ENCODE data around the gene CARS2. TPM values are rescaled to one million over a fixed set of nuclear protein-coding genes. Genes with fewer than 3 reads are reported as not detected.
"Not testable (repeated sequence)": the region's sequence is repeated elsewhere in the genome, so short reads cannot be mapped to it uniquely, and the experiment has no call there.

Gene CARS2
- total RNA-seq, 1 donor = 107 TPM

GRCh38 chr13:110726726-110727125, 20.8 kb upstream of the CARS2 start:
- no peak for DNase-seq (ENCODE audit: low read depth)
- no peak for TF ChIP-seq CTCF (IDR thresholded peaks at IDR 0.05; ENCODE audit: insufficient read depth, low read depth, low read length)

GRCh38 chr13:110726153-110726552, 20.2 kb upstream of the CARS2 start:
- H3K4me3 ChIP-seq (ENCODE audit: low read depth, low read length); DNase-seq (ENCODE audit: low read depth): not testable (repeated sequence)

More at GRCh38 chr13:110726726-110727125, 20.8 kb upstream of the CARS2 start:
- no peak overlapping the region for H3K4me3 ChIP-seq (ENCODE audit: low read depth, low read length)

- TF ChIP-seq CTCF (IDR thresholded peaks at IDR 0.05; ENCODE audit: insufficient read depth, low read depth, low read length) = no peak
- DNase-seq (ENCODE audit: low read depth) = no peak
- no peak overlapping the region for H3K4me3 ChIP-seq (ENCODE audit: low read depth, low read length)
Measured at GRCh38 chr13:110723598-110723997, 17.7 kb upstream of the CARS2 start.

- H3K4me3 ChIP-seq (ENCODE audit: low read depth, low read length) = no peak overlapping the region
- no peak for DNase-seq (ENCODE audit: low read depth)
- TF ChIP-seq CTCF (IDR thresholded peaks at IDR 0.05; ENCODE audit: insufficient read depth, low read depth, low read length) = no peak
Measured at GRCh38 chr13:110722971-110723370, 17.1 kb upstream of the CARS2 start.

- H3K4me3 ChIP-seq (ENCODE audit: low read depth, low read length) = no peak overlapping the region
- TF ChIP-seq CTCF (IDR thresholded peaks at IDR 0.05; ENCODE audit: insufficient read depth, low read depth, low read length) = no peak
Measured at GRCh38 chr13:110719036-110719710, 13.3 kb upstream of the CARS2 start.

GRCh38 chr13:110716247-110716515, 10.3 kb upstream of the CARS2 start:
- TF ChIP-seq CTCF (IDR thresholded peaks at IDR 0.05; ENCODE audit: insufficient read depth, low read depth, low read length) = no peak
- peak; percentile 51 for DNase-seq (ENCODE audit: low read depth)
- peak overlapping the region; percentile 91 for H3K4me3 ChIP-seq (ENCODE audit: low read depth, low read length)

More at GRCh38 chr13:110719036-110719710, 13.3 kb upstream of the CARS2 start:
- no peak for DNase-seq (ENCODE audit: low read depth)

- no peak for TF ChIP-seq CTCF (IDR thresholded peaks at IDR 0.05; ENCODE audit: insufficient read depth, low read depth, low read length)
- DNase-seq (ENCODE audit: low read depth) = peak; percentile 100
Measured at GRCh38 chr13:110715395-110716246, 9.7 kb upstream of the CARS2 start.

More at GRCh38 chr13:110715395-110716246, 9.7 kb upstream of the CARS2 start:
- H3K4me3 ChIP-seq (ENCODE audit: low read depth, low read length) = peak overlapping the region; percentile 91
